Astrocyte of the spinal cord (primary cell): Measurements from ENCODE around the gene NAB2.
"Not testable (repeated sequence)": the region's sequence is repeated elsewhere in the genome, so short reads cannot be mapped to it uniquely, and the experiment has no call there.

ENCODE experiments used
- DNase-seq: peaks from one replicate; pipeline ENCODE4 v3.0.0; 2011; ENCODE audit warnings: low read depth, low spot score
- H3K4me3 ChIP-seq: 2 replicates; pipeline ENCODE4 v1.5.1; 2011; ENCODE audit warnings: low read depth, mild to moderate bottlenecking, low read length, moderate library complexity
- in situ Hi-C: cut with HindIII; loops from 2 replicates; pipeline ENCODE4 v1.10.0; 2017; ENCODE audit warnings: low sequenced_read_pairs
- TF ChIP-seq, protein P1 (sequence below): IDR thresholded peaks from 2 replicates; pipeline ENCODE4 v1.5.1; 2012; ENCODE audit warnings: low read depth, mild to moderate bottlenecking, low read length, inconsistent platforms

The NAB2 gene

DNA sequence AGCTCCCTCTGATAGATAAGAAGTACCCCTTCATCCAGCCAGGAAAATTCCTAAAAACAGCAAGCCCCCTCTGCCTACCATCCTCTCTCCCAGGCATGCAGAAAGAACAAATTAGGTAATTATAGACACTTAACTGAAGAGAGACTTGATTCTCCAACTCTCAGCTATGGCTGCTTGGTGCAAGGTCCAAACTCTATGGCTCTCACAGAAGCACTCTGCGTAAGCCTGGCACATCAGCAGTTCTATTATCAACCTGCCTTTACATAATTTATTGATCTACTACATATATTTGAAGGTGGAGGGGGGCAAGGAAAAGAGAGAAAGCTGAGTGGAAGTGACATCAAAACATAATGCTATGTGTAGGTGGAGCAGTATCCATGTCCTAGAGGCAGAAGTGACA lies 37.9 kb upstream of the NAB2 start:
- TF ChIP-seq, protein P1, sequence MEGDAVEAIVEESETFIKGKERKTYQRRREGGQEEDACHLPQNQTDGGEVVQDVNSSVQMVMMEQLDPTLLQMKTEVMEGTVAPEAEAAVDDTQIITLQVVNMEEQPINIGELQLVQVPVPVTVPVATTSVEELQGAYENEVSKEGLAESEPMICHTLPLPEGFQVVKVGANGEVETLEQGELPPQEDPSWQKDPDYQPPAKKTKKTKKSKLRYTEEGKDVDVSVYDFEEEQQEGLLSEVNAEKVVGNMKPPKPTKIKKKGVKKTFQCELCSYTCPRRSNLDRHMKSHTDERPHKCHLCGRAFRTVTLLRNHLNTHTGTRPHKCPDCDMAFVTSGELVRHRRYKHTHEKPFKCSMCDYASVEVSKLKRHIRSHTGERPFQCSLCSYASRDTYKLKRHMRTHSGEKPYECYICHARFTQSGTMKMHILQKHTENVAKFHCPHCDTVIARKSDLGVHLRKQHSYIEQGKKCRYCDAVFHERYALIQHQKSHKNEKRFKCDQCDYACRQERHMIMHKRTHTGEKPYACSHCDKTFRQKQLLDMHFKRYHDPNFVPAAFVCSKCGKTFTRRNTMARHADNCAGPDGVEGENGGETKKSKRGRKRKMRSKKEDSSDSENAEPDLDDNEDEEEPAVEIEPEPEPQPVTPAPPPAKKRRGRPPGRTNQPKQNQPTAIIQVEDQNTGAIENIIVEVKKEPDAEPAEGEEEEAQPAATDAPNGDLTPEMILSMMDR = no peak
- no peak for DNase-seq
- in situ Hi-C loops = no loop called here
- no peak overlapping the region for H3K4me3 ChIP-seq

DNA sequence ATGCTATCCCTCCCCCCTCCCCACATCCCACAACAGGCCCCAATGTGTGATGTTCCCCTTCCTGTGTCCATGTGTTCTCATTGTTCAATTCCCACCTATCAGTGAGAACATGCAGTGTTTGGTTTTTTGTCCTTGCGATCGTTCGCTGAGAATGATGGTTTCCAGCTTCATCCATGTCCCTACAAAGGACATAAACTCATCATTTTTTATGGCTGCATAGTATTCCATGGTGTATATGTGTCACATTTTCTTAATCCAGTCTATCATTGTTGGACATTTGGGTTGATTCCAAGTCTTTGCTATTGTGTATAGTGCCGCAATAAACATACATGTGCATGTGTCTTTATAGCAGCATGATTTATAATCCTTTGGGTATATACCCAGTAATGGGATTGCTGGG lies 35.8 kb upstream of the NAB2 start:
- in situ Hi-C loops, H3K4me3 ChIP-seq, DNase-seq: not testable (repeated sequence)

DNA sequence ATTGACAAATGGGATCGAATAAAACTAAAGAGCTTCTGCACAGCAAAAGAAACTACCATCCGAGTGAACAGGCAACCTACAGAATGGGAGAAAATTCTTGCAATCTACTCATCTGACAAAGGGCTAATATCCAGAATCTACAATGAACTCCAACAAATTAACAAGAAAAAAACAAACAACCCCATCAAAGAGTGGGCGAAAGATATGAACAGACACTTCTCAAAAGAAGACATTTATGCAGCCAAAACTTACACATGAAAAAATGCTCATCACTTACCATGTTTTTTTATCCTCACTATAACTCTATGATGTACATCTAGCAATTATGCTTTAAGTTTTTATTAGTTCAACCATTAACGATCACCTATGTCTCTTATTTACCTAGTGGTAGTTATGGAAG lies 35.0 kb upstream of the NAB2 start:
- in situ Hi-C loops, DNase-seq, H3K4me3 ChIP-seq: not testable (repeated sequence)

DNA sequence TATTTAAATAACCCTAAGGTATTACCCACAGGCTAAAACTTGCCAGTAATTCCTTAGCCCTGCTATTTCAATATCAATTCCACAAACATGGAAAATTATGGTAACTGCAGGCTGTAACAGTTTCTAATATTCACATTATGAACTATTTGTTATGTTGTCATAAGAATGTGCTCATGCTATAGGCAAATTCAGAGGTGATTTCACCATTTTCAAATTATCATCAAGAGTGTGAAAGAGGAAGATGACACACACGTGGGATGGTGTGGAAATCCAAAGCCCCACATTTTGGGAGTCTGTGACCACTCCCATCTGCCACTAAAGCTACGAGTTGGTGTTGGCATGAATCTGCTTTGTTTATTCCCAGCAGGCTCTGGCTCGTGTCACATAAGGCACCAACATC lies 33.1 kb upstream of the NAB2 start:
- no peak overlapping the region for H3K4me3 ChIP-seq
- TF ChIP-seq, protein P1 = no peak
- in situ Hi-C loops = no loop called here
- DNase-seq = no peak

DNA sequence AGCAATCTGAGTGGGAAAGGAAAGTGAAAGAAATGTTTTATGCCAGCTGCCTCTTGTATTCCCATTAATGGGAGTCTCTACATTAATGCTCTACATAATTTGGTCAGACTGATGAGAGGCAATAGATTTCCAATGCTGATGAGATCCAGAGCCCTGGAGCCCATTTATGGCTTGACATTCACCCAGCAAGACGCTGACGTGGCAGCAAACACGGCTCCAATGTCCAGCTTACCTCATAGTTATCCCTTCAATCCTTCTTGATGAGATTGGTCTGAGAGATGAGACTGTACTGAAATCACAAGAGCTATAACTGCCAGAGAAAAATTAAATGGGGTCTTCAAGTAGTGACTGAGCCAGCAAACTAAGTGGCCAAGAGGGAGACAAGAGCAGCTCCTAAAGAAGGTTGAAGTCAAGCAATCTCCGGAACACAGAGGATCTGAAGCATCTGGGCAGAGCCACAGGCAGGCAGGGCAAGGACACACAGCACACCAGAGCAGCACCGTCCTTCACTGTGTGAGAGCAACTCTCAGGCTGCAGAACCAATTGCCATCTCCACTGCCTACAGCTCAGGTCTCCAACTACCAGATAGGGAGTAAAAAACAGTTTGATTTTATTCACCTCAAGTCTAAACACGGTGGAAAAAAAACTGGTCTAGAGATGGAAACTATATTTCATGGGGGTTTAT lies 31.7 kb upstream of the NAB2 start:
- in situ Hi-C loops = no loop called here
- no peak for DNase-seq
- no peak overlapping the region for H3K4me3 ChIP-seq
- TF ChIP-seq, protein P1 = no peak

DNA sequence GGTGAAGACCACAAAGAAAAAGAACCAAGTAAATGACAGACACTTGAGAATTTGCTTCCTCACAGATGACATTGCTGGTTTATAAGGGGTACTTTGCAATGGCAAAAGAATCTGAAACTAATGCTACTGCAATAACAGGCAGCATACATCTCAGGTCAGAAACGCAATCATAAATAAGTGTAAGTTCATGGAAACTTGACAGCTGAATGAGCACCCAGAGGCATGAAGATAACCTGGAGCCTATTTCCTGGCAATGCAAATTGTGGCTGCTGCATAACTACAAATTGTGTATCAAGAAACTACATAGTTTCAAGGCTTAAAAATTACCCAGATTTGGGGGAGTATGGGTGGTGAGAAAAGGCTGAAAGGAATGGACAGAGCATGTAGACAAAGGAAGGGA lies 30.5 kb upstream of the NAB2 start:
- no peak overlapping the region for H3K4me3 ChIP-seq
- TF ChIP-seq, protein P1 = no peak
- no peak for DNase-seq
- in situ Hi-C loops = no loop called here

DNA sequence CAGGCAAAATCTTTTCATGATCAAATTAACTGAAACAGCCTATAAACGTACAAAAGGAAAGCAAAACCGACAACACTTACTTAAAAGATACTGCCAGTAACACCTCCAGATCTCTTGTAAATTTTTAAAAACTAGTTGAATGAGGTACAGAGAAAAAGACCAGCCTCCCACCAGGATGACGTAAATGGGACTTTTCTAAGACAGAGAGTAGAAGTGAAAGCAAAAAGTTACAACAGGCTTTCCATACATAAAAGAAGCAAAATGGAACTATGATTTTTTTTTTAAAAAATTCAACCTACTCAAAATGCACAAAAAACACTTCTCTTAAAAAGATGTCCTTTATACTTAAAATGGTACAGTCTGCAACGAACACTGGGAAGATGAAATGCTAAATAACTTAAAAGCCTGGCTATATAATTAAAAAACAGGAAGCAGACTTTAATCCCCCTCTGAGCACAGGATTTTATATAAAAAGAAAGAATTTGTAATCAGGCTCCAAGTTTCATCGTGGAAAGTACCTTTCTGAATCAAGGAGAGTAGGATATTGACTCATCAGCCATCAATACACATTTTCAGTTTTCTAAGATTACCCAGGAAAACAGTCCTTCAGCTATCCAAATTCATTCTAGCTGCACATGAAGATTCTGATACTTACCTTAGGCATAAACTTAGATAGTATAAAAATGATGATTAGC lies 24.8 kb upstream of the NAB2 start:
- in situ Hi-C loops = no loop called here
- no peak for DNase-seq
- no peak overlapping the region for H3K4me3 ChIP-seq
- TF ChIP-seq, protein P1 = no peak

DNA sequence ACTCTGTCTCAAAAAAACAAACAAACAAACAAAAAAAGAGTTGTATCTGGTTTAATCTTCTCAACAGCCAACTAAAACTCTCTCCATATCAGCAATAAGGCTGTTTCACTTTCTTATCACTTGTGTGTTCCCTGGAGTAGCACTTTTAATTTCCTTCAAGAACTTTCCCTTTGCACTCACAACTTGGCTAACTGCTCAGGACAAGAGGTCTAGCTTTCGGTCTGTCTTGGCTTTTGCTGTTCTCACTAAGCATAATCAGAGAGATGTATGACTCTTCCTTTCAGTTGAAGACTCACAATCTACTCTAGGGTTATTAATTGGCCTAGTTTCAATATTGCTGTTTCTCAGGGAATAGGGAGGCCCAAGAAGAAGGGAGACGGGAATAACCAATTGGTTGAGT lies 22.7 kb upstream of the NAB2 start:
- in situ Hi-C loops = no loop called here
- no peak for DNase-seq
- TF ChIP-seq, protein P1 = no peak
- H3K4me3 ChIP-seq = no peak overlapping the region
